Measurements from ENCODE around the gene ISM2.

GRCh38 chr14:77511486-77512162, 13.0 kb upstream of the ISM2 start:
- TF ChIP-seq CTCF (IDR thresholded peaks at IDR 0.05) (no peak), POLR2A (IDR thresholded peaks at IDR 0.05) (no peak)
